ENCODE measurements around the gene DIO1. TPM values are rescaled to one million over a fixed set of nuclear protein-coding genes. Genes with fewer than 3 reads are reported as not detected.
A peak's percentile ranks its signal among the peaks of the same experiment; 100 is the strongest.

The DIO1 gene
- total and polyA plus RNA-seq, 2 of the 8 experiments (the other 6 are each of a cell fraction or from before 2014, with no cell fraction given): 0.14 TPM; not detected in 1

DNA sequence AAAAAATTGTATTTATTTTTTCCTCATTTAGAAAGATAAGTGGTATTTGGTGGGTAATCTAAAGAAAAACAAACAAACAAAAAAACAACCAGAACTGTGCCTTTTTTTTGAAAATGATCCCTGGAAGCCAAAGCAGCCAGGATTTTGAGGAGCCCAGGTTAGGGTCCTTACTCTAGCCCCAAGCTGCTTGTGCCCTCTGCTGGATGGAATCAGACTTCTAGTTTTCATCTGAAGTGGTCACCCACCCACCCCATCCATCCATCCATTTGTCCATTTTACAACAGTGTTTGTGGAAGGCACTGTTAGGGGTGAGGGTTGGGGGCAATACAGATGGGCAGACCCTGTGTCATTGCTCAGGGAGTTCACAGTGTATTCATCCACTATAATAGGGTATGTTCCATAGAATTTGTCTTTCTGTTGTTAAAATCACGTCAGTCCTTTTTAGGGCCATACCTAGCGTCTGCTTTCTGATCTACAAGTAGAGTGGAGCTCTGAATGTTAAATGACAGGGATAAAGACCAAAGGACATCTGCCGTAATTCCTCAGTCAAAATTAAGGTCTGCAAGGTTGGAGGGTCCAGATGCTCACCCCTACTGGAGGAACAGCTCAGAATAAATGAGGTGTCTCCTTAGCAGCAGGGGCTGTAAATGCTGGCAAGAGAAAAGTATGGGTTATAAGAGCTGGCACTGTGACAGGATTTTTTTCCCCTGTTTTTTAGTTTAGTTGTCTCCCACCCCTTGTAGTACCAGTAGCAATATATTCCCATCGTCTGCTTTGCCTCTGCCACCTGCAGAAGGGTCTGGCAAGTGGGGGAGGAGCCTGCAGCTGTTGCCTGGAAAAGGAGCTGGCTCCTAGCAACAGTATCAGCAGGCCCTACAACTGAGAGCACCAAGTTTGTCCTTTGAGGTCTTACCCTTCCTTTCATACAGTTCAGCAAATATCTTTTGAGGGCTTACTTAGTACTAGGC lies 55.3 kb downstream of the DIO1 start:
- no peak overlapping the region for H3K4me2 ChIP-seq (ENCODE audit: insufficient read depth in 1 of 2, low read depth in 2 of 2, low read length in 2 of 2)
- no peaks in the 10 kb centered on the region for H3K27me3 ChIP-seq (replicated peaks in 1 of 4; ENCODE audit: control insufficient read depth in 3 of 4, extremely low read depth in 1 of 4, insufficient read depth in 3 of 4, low read length in 3 of 4)
- CTCF ChIA-PET (ENCODE audit: partially characterized antibody): interaction anchor here (0.6 to 7.6 kb wide), 32 partner anchors 9 to 986 kb away, joined by 3 to 123 read pairs (median 4); partner anchors contain the start of genes LDLRAD1 and NDC1
- peaks cover 16% of the 10 kb centered on the region for H3K79me1 ChIP-seq (ENCODE audit: low read depth, low read length)
- no peak overlapping the region for H4K5ac ChIP-seq (ENCODE audit: insufficient read length, low read depth, low read length)
- peaks cover 3 to 46% of the 10 kb centered on the region in 2 experiments; a peak in 3 of 4 replicates for H3K79me2 ChIP-seq (ENCODE audit: control insufficient read depth in 1 of 2, insufficient read depth in 2 of 2, low read length in 2 of 2)
- peaks cover 0 to 18% (median 8%) of the 10 kb centered on the region in 4 experiments; a peak in 7 of 8 replicates for H3K36me3 ChIP-seq (ENCODE audit: control insufficient read depth in 2 of 4, insufficient read depth in 4 of 4, low read length in 3 of 4)
- H3K23ac ChIP-seq (ENCODE audit: insufficient read length): no peak overlapping the region
- no peak overlapping the region for H2BK12ac ChIP-seq (ENCODE audit: low read depth, low read length)
- WGBS, 2 experiments (ENCODE audit: extremely low coverage in 1 of 2, insufficient coverage in 1 of 2, insufficient read length in 1 of 2, insufficient replicate concordance in 2 of 2, low coverage in 1 of 2, low lambda C conversion rate in 2 of 2, missing lambda C conversion rate in 1 of 2): 91% methylated on average over 4 of the region's 4 CpGs; no CpG with 5 or more reads in 1 of the 2 experiments
- H3K9me3 ChIP-seq (ENCODE audit: insufficient read depth in 2 of 2, low read depth in 1 of 2, low read length in 1 of 2): no peaks in the 10 kb centered on the region
- H3K9ac ChIP-seq (replicated peaks in 1 of 4; ENCODE audit: extremely low read depth in 1 of 4, low read depth in 3 of 4, low read length in 3 of 4): no peak overlapping the region
- H3K23me2 ChIP-seq (ENCODE audit: low read depth, low read length): peaks cover 14% of the 10 kb centered on the region
- H3K27ac ChIP-seq (ENCODE audit: low read depth, low read length): no peak overlapping the region
- H2BK20ac ChIP-seq (ENCODE audit: low read length): no peak overlapping the region
- no peak overlapping the region for H2BK120ac ChIP-seq (replicated peaks; ENCODE audit: low read depth, low read length)
- no peak for FAIRE-seq
- H3K18ac ChIP-seq (ENCODE audit: extremely low read depth, low read length): no peak overlapping the region
- no peak overlapping the region for H3K56ac ChIP-seq (replicated peaks; ENCODE audit: insufficient read length, low read depth, low read length)
- H2AK5ac ChIP-seq (ENCODE audit: low read depth, low read length): no peak overlapping the region
- no peak overlapping the region for H2AFZ ChIP-seq (ENCODE audit: low read length)
- no peak overlapping the region for H2BK15ac ChIP-seq (ENCODE audit: low read length)
- H3K4me1 ChIP-seq (replicated peaks in 1 of 4; ENCODE audit: control insufficient read depth in 3 of 4, insufficient read depth in 4 of 4, low read length in 3 of 4): peaks cover 4 to 18% (median 13%) of the 10 kb centered on the region in 4 experiments
- no peak overlapping the region for H3K4me3 ChIP-seq (ENCODE audit: extremely low read depth in 1 of 4, insufficient read depth in 2 of 4, low read depth in 3 of 4, low read length in 4 of 4)
- no peak overlapping the region for H3K14ac ChIP-seq (ENCODE audit: insufficient read length)
- POLR2A ChIA-PET (ENCODE audit: partially characterized antibody): interaction anchor here (0.7 to 2.2 kb wide), 6 partner anchors 7 to 88 kb away, joined by 3 to 7 read pairs (median 4); partner anchors contain the start of gene YIPF1
- H4K20me1 ChIP-seq (replicated peaks in 1 of 2; ENCODE audit: control insufficient read depth in 1 of 2, insufficient read depth in 2 of 2, low read length in 2 of 2): peaks cover 7 to 10% of the 10 kb centered on the region in 2 experiments
- no peak overlapping the region for H4K8ac ChIP-seq (ENCODE audit: extremely low read depth, insufficient read depth, low read length)
- H4K91ac ChIP-seq (replicated peaks; ENCODE audit: insufficient read length, low read length): no peak overlapping the region
- peak in 1 of 2 experiments; percentile 63 for DNase-seq (ENCODE audit: low read depth in 1 of 2, low spot score in 2 of 2)
- no peak overlapping the region for H3K4ac ChIP-seq (replicated peaks; ENCODE audit: insufficient read length, low read depth, low read length)
- no peak overlapping the region for H2BK5ac ChIP-seq (ENCODE audit: low read depth, low read length)
- TF ChIP-seq CTCF (IDR thresholded peaks at IDR 0.05; ENCODE audit: control extremely low read depth in 1 of 3, insufficient read depth in 1 of 3, low read depth in 1 of 3, low read length in 3 of 3): peak; percentile 59 to 90 (median 83)
- no peak for TF ChIP-seq NRF1 (IDR thresholded peaks at IDR 0.05; ENCODE audit: low read depth, low read length)
- no peak for TF ChIP-seq CBX8 (IDR thresholded peaks at IDR 0.05; ENCODE audit: borderline replicate concordance, low read depth, low read length)
- TF ChIP-seq TEAD4 (IDR thresholded peaks at IDR 0.05; ENCODE audit: low read depth, low read length): peak; percentile 80
- peak; percentile 89 to 91 for TF ChIP-seq RAD21 (IDR thresholded peaks at IDR 0.05 in 1 of 2, conservative IDR thresholded peaks at IDR 0.05 in 1 of 2; ENCODE audit: low read depth in 2 of 2, low read length in 2 of 2)
- no peak for TF ChIP-seq E2F6 (IDR thresholded peaks at IDR 0.05)

All from H1 (cell line).